IMR-90 (cell line): ENCODE data around the gene PCDHGB7. TPM values are rescaled to one million over a fixed set of nuclear protein-coding genes. Genes with fewer than 3 reads are reported as not detected.
"Not testable (repeated sequence)": the region's sequence is repeated elsewhere in the genome, so short reads cannot be mapped to it uniquely, and the experiment has no call there.

Experiments
- ATAC-seq: fragments of 200-7000 bp; cut with Tn5 transposase; 2 replicates; pipeline ENCODE4 v1.9.1; 2020; ENCODE audit warnings: low read depth, mild to moderate bottlenecking, moderate library complexity
- BruUV-seq: library from RNA; stranded (reverse); fragments of 400-500 nt; replicated peaks from 2 replicates; lab custom pipeline; 2021; lab: Mats Ljungman, UMichigan
- CTCF ChIA-PET: fragments of 300-600 bp; formaldehyde crosslinking; extraction: SDS; loops from one replicate; lab custom pipeline; 2021; ENCODE audit warnings: antibody characterized with exemption; lab: Yijun Ruan, JAX
- POLR2A ChIA-PET: fragments of 300-600 bp; sonication (Branson Sonifier 250); formaldehyde crosslinking; loops from one replicate; lab custom pipeline; 2022; ENCODE audit warnings: antibody characterized with exemption; ENCODE audit not compliant: unreplicated experiment; lab: Charles Lee
- DNase-seq: peaks from one replicate; pipeline ENCODE4 v3.0.0; 2013
- H2AFZ ChIP-seq: replicated peaks from 2 replicates; pipeline ENCODE3; 2013; ENCODE audit warnings: low read length, mild to moderate bottlenecking; ENCODE audit not compliant: poor library complexity
- H2AK5ac ChIP-seq: 2 replicates; pipeline ENCODE4 v1.6.1; 2013; ENCODE audit warnings: low read depth, low read length, inconsistent platforms
- H2AK9ac ChIP-seq: replicated peaks from 2 replicates; pipeline ENCODE3; 2013; ENCODE audit warnings: mild to moderate bottlenecking, low read depth, low read length, moderate library complexity; ENCODE audit not compliant: poor library complexity
- H2BK120ac ChIP-seq: 2 replicates; pipeline ENCODE4 v1.6.1; 2013; ENCODE audit warnings: low read depth, low read length, inconsistent platforms
- H2BK15ac ChIP-seq: 3 replicates; pipeline ENCODE4 v1.6.1; 2013; ENCODE audit warnings: low read depth, low read length, inconsistent platforms
- H2BK20ac ChIP-seq: 2 replicates; pipeline ENCODE4 v1.6.1; 2013; ENCODE audit warnings: low read depth, mild to moderate bottlenecking, inconsistent platforms, low read length, moderate library complexity
- H2BK5ac ChIP-seq: 2 replicates; pipeline ENCODE4 v1.6.1; 2013; ENCODE audit warnings: mild to moderate bottlenecking, low read depth, low read length, inconsistent platforms; ENCODE audit not compliant: poor library complexity, severe bottlenecking
- H3K14ac ChIP-seq: replicated peaks from 2 replicates; pipeline ENCODE4 v1.6.1; 2013; ENCODE audit warnings: low read depth, low read length, inconsistent platforms
- H3K18ac ChIP-seq: 2 replicates; pipeline ENCODE4 v1.6.1; 2013; ENCODE audit warnings: low read depth, low read length, control low read depth
- H3K23ac ChIP-seq: 2 replicates; pipeline ENCODE4 v1.6.1; 2013; ENCODE audit warnings: low read depth, low read length, inconsistent platforms
- H3K27ac ChIP-seq: 2 replicates; pipeline ENCODE4 v1.5.1; 2013; ENCODE audit warnings: mild to moderate bottlenecking, control low read depth, low read length; ENCODE audit not compliant: insufficient read depth
- H3K27me3 ChIP-seq: 2 replicates; pipeline ENCODE4 v1.6.1; 2013; ENCODE audit warnings: low read length; ENCODE audit not compliant: control insufficient read depth, insufficient read depth
- H3K36me3 ChIP-seq: 2 replicates; pipeline ENCODE4 v1.6.1; 2013; ENCODE audit warnings: low read length, mixed read lengths; ENCODE audit not compliant: control insufficient read depth, insufficient read depth
- H3K4ac ChIP-seq: 2 replicates; pipeline ENCODE4 v1.6.1; 2013; ENCODE audit warnings: low read depth, low read length, inconsistent platforms
- H3K4me1 ChIP-seq: 2 replicates; pipeline ENCODE4 v1.6.1; 2013; ENCODE audit warnings: low read length, mixed read lengths; ENCODE audit not compliant: control insufficient read depth, insufficient read depth
- H3K4me2 ChIP-seq: 2 replicates; pipeline ENCODE4 v1.6.1; 2013; ENCODE audit warnings: low read depth, mild to moderate bottlenecking, control low read depth, low read length, moderate library complexity
- H3K4me3 ChIP-seq: 2 replicates; pipeline ENCODE4 v1.5.1; 2013; ENCODE audit warnings: low read depth, mild to moderate bottlenecking, control low read depth, low read length, moderate library complexity; ENCODE audit not compliant: insufficient read depth
- H3K56ac ChIP-seq: 2 replicates; pipeline ENCODE4 v1.6.1; 2013; ENCODE audit warnings: low read length, inconsistent platforms; ENCODE audit not compliant: insufficient read depth; ENCODE audit errors: extremely low read depth
- H3K79me1 ChIP-seq, 2 experiments: 2 replicates each; pipeline ENCODE4 v1.6.1; 2013; ENCODE audit warnings: low read length in 2 of 2, inconsistent platforms in 1 of 2, low read depth in 1 of 2
- H3K9ac ChIP-seq: 2 replicates; pipeline ENCODE4 v1.6.1; 2013; ENCODE audit warnings: low read depth, low read length, control low read depth
- H3K9me1 ChIP-seq: 2 replicates; pipeline ENCODE4 v1.6.1; 2013; ENCODE audit warnings: low read length, inconsistent platforms; ENCODE audit not compliant: insufficient read depth
- H3K9me3 ChIP-seq: 2 replicates; pipeline ENCODE4 v1.6.1; 2013; ENCODE audit warnings: low read length; ENCODE audit not compliant: control insufficient read depth, insufficient read depth
- H4K20me1 ChIP-seq: 2 replicates; pipeline ENCODE4 v1.6.1; 2013; ENCODE audit warnings: low read length, inconsistent platforms; ENCODE audit not compliant: insufficient read depth
- H4K5ac ChIP-seq: 2 replicates; pipeline ENCODE4 v1.6.1; 2013; ENCODE audit warnings: mild to moderate bottlenecking, low read depth, low read length, control low read depth
- H4K8ac ChIP-seq, 2 experiments: 2 replicates each; pipeline ENCODE4 v1.6.1; 2013; ENCODE audit warnings: low read depth in 2 of 2, low read length in 2 of 2, control low read depth in 1 of 2, inconsistent platforms in 1 of 2
- H4K91ac ChIP-seq: 2 replicates; pipeline ENCODE4 v1.6.1; 2013; ENCODE audit warnings: low read depth, low read length, inconsistent platforms; ENCODE audit not compliant: insufficient read depth
- RAD21 ChIP-seq: IDR thresholded peaks from 2 replicates; pipeline ENCODE4 v1.6.1; 2012; ENCODE audit warnings: low read length, improper control_type of control experiment
- SMC3 ChIP-seq: fragments of 150-350 bp; IDR thresholded peaks from 2 replicates; pipeline ENCODE4 v1.6.1; 2016; ENCODE audit warnings: low read depth, mild to moderate bottlenecking, antibody characterized with exemption, low read length, moderate library complexity
- WGBS, 2 experiments: methylation state at CpG; one replicate each; pipeline versions ENCODE4 v1.1.5 to v1.1.7; 2013; ENCODE audit warnings: missing lambda C conversion rate in 2 of 2; ENCODE audit not compliant: insufficient read length in 1 of 2; ENCODE audit errors: extremely low coverage in 2 of 2; 5-methylcytosine and 5-hydroxymethylcytosine counted together
- dilution Hi-C: fragments of 300-500 bp; cut with HindIII; formaldehyde crosslinking; loops from one replicate; pipeline ENCODE4 v1.14.3; 2018; ENCODE audit warnings: low sequenced_read_pairs; ENCODE audit not compliant: unreplicated experiment
- in situ Hi-C: fragments of 300-500 bp; cut with MboI; formaldehyde crosslinking; loops from 3 replicates; pipeline ENCODE4 v1.14.3; 2019; ENCODE audit warnings: low sequenced_read_pairs, inconsistent platforms, mixed read lengths
- intact Hi-C: fragments of 100-400 bp; cut with micrococcal nuclease; formaldehyde crosslinking; loops from 2 replicates; pipeline ENCODE4 v1.10.0; 2022
- polyA plus RNA-seq, 3 experiments: library from polyadenylated mRNA; depleted of rRNA; stranded (reverse); fragments of >200 nt; gene quantifications; 2 replicates each; pipeline ENCODE4 v1.2.3, GENCODE V29; 2012; ENCODE audit warnings: low replicate concordance in 1 of 3
- total RNA-seq: library from RNA; depleted of rRNA; stranded (reverse); fragments of >200 nt; gene quantifications from 2 replicates; pipeline ENCODE4 v1.2.3, GENCODE V29; 2012
- TF ChIP-seq, protein P1 (sequence below): conservative IDR thresholded peaks from 2 replicates; pipeline ENCODE4 v1.5.1; 2012; ENCODE audit warnings: mild to moderate bottlenecking, low read depth, low read length, improper control_type of control experiment

The PCDHGB7 gene
- total and polyA plus RNA-seq, 2 of the 4 experiments (the other 2 are of a cell fraction), result 6.3 to 8.1 TPM

- H3K9me3 ChIP-seq, result peaks cover 49% of the 10 kb centered on the region
- no CpG with 5 or more reads among the region's 43 CpGs for WGBS, 2 experiments
- H2BK120ac ChIP-seq, H3K27me3 ChIP-seq, H2AK5ac ChIP-seq, H3K4ac ChIP-seq, in situ Hi-C loops, POLR2A ChIA-PET, H4K91ac ChIP-seq, intact Hi-C loops, BruUV-seq, H2AK9ac ChIP-seq, H2BK15ac ChIP-seq, H3K23ac ChIP-seq, H3K4me1 ChIP-seq, H2BK20ac ChIP-seq, H3K9me1 ChIP-seq, H4K20me1 ChIP-seq, dilution Hi-C loops: not testable (repeated sequence)
- CTCF ChIA-PET, result interaction anchor here (1.3 to 2.1 kb wide), 3 partner anchors 15 to 166 kb away, joined by 3 to 11 read pairs (median 7); partner anchors contain the start of gene PCDHGA10
- peak within 1 kb of the TSS; percentile 34; the same call in 1 of the 2 replicates for H4K5ac ChIP-seq
- H2AFZ ChIP-seq, result peak within 1 kb of the TSS; percentile 72
- peak within 1 kb of the TSS; percentile 36 for H3K27ac ChIP-seq
- peak; percentile 46; the same call in 1 of the 2 replicates for TF ChIP-seq SMC3
- peak; percentile 60 for TF ChIP-seq RAD21
- TF ChIP-seq, protein P1, sequence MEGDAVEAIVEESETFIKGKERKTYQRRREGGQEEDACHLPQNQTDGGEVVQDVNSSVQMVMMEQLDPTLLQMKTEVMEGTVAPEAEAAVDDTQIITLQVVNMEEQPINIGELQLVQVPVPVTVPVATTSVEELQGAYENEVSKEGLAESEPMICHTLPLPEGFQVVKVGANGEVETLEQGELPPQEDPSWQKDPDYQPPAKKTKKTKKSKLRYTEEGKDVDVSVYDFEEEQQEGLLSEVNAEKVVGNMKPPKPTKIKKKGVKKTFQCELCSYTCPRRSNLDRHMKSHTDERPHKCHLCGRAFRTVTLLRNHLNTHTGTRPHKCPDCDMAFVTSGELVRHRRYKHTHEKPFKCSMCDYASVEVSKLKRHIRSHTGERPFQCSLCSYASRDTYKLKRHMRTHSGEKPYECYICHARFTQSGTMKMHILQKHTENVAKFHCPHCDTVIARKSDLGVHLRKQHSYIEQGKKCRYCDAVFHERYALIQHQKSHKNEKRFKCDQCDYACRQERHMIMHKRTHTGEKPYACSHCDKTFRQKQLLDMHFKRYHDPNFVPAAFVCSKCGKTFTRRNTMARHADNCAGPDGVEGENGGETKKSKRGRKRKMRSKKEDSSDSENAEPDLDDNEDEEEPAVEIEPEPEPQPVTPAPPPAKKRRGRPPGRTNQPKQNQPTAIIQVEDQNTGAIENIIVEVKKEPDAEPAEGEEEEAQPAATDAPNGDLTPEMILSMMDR, result peak; percentile 63
- peak within 1 kb of the TSS; percentile 51 for H3K4me3 ChIP-seq
- peak within 1 kb of the TSS in 1 of 2 experiments; percentile 35; a peak in 1 of 4 replicates for H4K8ac ChIP-seq
- peak within 1 kb of the TSS; percentile 27; the same call in 1 of the 2 replicates for H3K18ac ChIP-seq
- peak within 1 kb of the TSS; percentile 69 for H2BK5ac ChIP-seq
- H3K4me2 ChIP-seq, result peak within 1 kb of the TSS; percentile 38; the same call in 1 of the 2 replicates
- 0 out of 2 replicates have a peak within 1 kb of the TSS, but pooled peaks have one; percentile 19 for H3K56ac ChIP-seq
- peak within 1 kb of the TSS; percentile 65; the same call in 1 of the 2 replicates for H3K9ac ChIP-seq
- peaks cover 7 to 15% of the 10 kb centered on the region in 2 experiments; a peak in 3 of 4 replicates for H3K79me1 ChIP-seq
- H3K14ac ChIP-seq, result 0 out of 2 replicates have a peak within 1 kb of the TSS, but pooled peaks have one; percentile 78
- DNase-seq, result peak; percentile 61
- ATAC-seq, result peak; percentile 98
- peaks cover 19% of the 10 kb centered on the region for H3K36me3 ChIP-seq
These were observed 19.5 kb upstream of the PCDHGB7 start, which contains the start of gene PCDHGB5 for GRCh38 chr5:141397756-141398551. TSS of gene PCDHGB5 (plus strand) at chr5:141397947. CDS start at chr5:141398128, 181 bp downstream.
